A549 (cell line): ENCODE results near the gene GLP2R. TPM values are rescaled to one million over a fixed set of nuclear protein-coding genes. Genes with fewer than 3 reads are reported as not detected.

Experiments
- ATAC-seq, 2 experiments: fragments of 200-7000 bp in 1 of 2; fragments of >200 bp in 1 of 2; cut with Nextera tagmentation in 1 of 2; cut with Tn5 transposase in 1 of 2; 3 replicates each; pipeline versions ENCODE4 v1.8.0 to v1.9.1; 2018 to 2020; ENCODE audit warnings: mild to moderate bottlenecking in 1 of 2, moderate library complexity in 1 of 2
- CTCF ChIA-PET: fragments of 300-600 bp; sonication (Branson Sonifier 250); formaldehyde crosslinking; extraction: SDS; loops from one replicate; lab custom pipeline; 2021; ENCODE audit warnings: antibody characterized with exemption, inconsistent platforms; lab: Yijun Ruan, JAX
- POLR2A ChIA-PET: fragments of 350-600 bp; formaldehyde crosslinking; extraction: SDS; loops from one replicate; lab custom pipeline; 2021; ENCODE audit warnings: antibody characterized with exemption, inconsistent platforms; lab: Yijun Ruan, JAX
- DNase-seq, 2 experiments: peaks; one replicate each; pipeline versions ENCODE4 v3.0.0 to v3.0.0-alpha.2; 2011 to 2016; ENCODE audit warnings: low read depth in 1 of 2, low spot score in 1 of 2
- FAIRE-seq: peaks from 2 replicates; lab custom pipeline; 2011; peaks lifted over from hg19 to GRCh38; lab: Jason Lieb, UNC
- H3K27ac ChIP-seq, 2 experiments: fragments of >200 bp; sonication (Bioruptor Twin); formaldehyde crosslinking; 3 replicates each; pipeline ENCODE4 v1.5.1; 2016 to 2017
- H3K4me1 ChIP-seq: fragments of >200 bp; sonication (Bioruptor Twin); formaldehyde crosslinking; 3 replicates; pipeline ENCODE4 v1.6.1; 2016
- H3K4me2 ChIP-seq: fragments of >200 bp; sonication (Bioruptor Twin); formaldehyde crosslinking; 3 replicates; pipeline ENCODE4 v1.6.1; 2016
- H3K4me3 ChIP-seq: fragments of >200 bp; sonication (Bioruptor Twin); formaldehyde crosslinking; 3 replicates; pipeline ENCODE4 v1.5.1; 2016
- H3K9me3 ChIP-seq: fragments of >200 bp; sonication (Bioruptor Twin); formaldehyde crosslinking; 3 replicates; pipeline ENCODE4 v1.6.1; 2016
- ATOH8 ChIP-seq: fragments of 250-450 bp; sonication (Bioruptor Pico); IDR thresholded peaks from 2 replicates; pipeline ENCODE4 v1.5.0; 2020; ENCODE audit warnings: low read depth, mild to moderate bottlenecking, moderate library complexity
- BCL3 ChIP-seq: fragments of >200 bp; sonication (Bioruptor Twin); formaldehyde crosslinking; IDR thresholded peaks from 3 replicates; pipeline ENCODE4 v1.6.1; 2016
- CEBPB ChIP-seq, 2 experiments: fragments of >200 bp in 1 of 2; sonication (Bioruptor Twin) in 1 of 2; formaldehyde crosslinking in 1 of 2; IDR thresholded peaks; 2 replicates each; pipeline ENCODE4 v1.6.1; 2012 to 2016
- EHMT2 ChIP-seq: fragments of 200-600 bp; sonication (generic); IDR thresholded peaks from 2 replicates; pipeline ENCODE4 v1.6.1; 2016; ENCODE audit warnings: antibody characterized with exemption, low read depth, mild to moderate bottlenecking, moderate library complexity
- FOSB ChIP-seq: fragments of 250-450 bp; sonication (Bioruptor Pico); IDR thresholded peaks from 2 replicates; pipeline ENCODE4 v1.5.0; 2020; ENCODE audit warnings: mild to moderate bottlenecking, moderate library complexity
- FOSL2 ChIP-seq, 2 experiments: fragments of 450-650 bp in 1 of 2; fragments of >200 bp in 1 of 2; sonication (Bioruptor Twin) in 1 of 2; formaldehyde crosslinking; IDR thresholded peaks; 2 replicates each; pipeline versions ENCODE4 v1.5.0 to v1.6.1; 2016 to 2020; ENCODE audit warnings: mild to moderate bottlenecking in 1 of 2, moderate library complexity in 1 of 2
- FOXS1 ChIP-seq: fragments of 250-450 bp; sonication (Bioruptor Pico); IDR thresholded peaks from 2 replicates; pipeline ENCODE4 v1.5.0; 2020; ENCODE audit warnings: mild to moderate bottlenecking, moderate library complexity
- GATA3 ChIP-seq: IDR thresholded peaks from 2 replicates; pipeline ENCODE4 v1.6.1; 2012; ENCODE audit warnings: borderline replicate concordance
- HES2 ChIP-seq: fragments of >200 bp; sonication (Bioruptor Twin); formaldehyde crosslinking; IDR thresholded peaks from 2 replicates; pipeline ENCODE4 v1.6.1; 2016
- HEYL ChIP-seq: fragments of 250-450 bp; sonication (Bioruptor Pico); IDR thresholded peaks from 2 replicates; pipeline ENCODE4 v1.8.0; 2021; ENCODE audit warnings: mild to moderate bottlenecking, moderate library complexity
- HOXA7 ChIP-seq: fragments of 250-450 bp; sonication (Bioruptor Pico); IDR thresholded peaks from 2 replicates; pipeline ENCODE4 v1.5.0; 2020; ENCODE audit warnings: mild to moderate bottlenecking, moderate library complexity
- HOXB5 ChIP-seq: fragments of 250-450 bp; sonication (Bioruptor Pico); IDR thresholded peaks from 2 replicates; pipeline ENCODE4 v1.5.0; 2020; ENCODE audit warnings: mild to moderate bottlenecking, moderate library complexity
- JUN ChIP-seq, 2 experiments: fragments of >200 bp; sonication (Bioruptor Twin); formaldehyde crosslinking; IDR thresholded peaks; 2 replicates in 1 of 2; 3 replicates in 1 of 2; pipeline ENCODE4 v1.6.1; 2016 to 2017
- JUNB ChIP-seq: fragments of >200 bp; sonication (Bioruptor Twin); formaldehyde crosslinking; IDR thresholded peaks from 2 replicates; pipeline ENCODE4 v1.6.1; 2016
- KDM1A ChIP-seq: fragments of 200-600 bp; sonication (generic); IDR thresholded peaks from 2 replicates; pipeline ENCODE4 v1.6.1; 2016; ENCODE audit warnings: low read depth, mild to moderate bottlenecking
- MAFK ChIP-seq: fragments of 450-650 bp; IDR thresholded peaks from 2 replicates; pipeline ENCODE4 v1.6.1; 2014; ENCODE audit not compliant: partially characterized antibody
- MYC ChIP-seq: IDR thresholded peaks from 2 replicates; pipeline ENCODE4 v1.6.1; 2012; ENCODE audit warnings: mild to moderate bottlenecking, inconsistent platforms, low read length, improper control_type of control experiment, borderline replicate concordance
- NPAS2 ChIP-seq: fragments of 250-450 bp; sonication (Bioruptor Pico); IDR thresholded peaks from 2 replicates; pipeline ENCODE4 v1.8.0; 2022; ENCODE audit warnings: mild to moderate bottlenecking, moderate library complexity, borderline replicate concordance
- POLR2A ChIP-seq: IDR thresholded peaks from 2 replicates; pipeline ENCODE4 v1.6.1; 2012; ENCODE audit warnings: mild to moderate bottlenecking, low read length
- RAD21 ChIP-seq, 2 experiments: fragments of >200 bp in 1 of 2; sonication (Bioruptor Twin) in 1 of 2; formaldehyde crosslinking in 1 of 2; IDR thresholded peaks in 1 of 2; conservative IDR thresholded peaks in 1 of 2; 2 replicates in 1 of 2; 3 replicates in 1 of 2; pipeline ENCODE4 v1.6.1; 2012 to 2018; ENCODE audit warnings: inconsistent platforms in 1 of 2
- RARB ChIP-seq: fragments of 250-450 bp; sonication (Bioruptor Pico); IDR thresholded peaks from 2 replicates; pipeline ENCODE4 v1.8.0; 2021; ENCODE audit warnings: mild to moderate bottlenecking, moderate library complexity
- RFX5 ChIP-seq: fragments of 450-650 bp; IDR thresholded peaks from 2 replicates; pipeline ENCODE4 v1.7.1; 2014; ENCODE audit warnings: antibody characterized with exemption, mild to moderate bottlenecking, moderate library complexity
- RNF2 ChIP-seq: fragments of 200-600 bp; sonication (generic); IDR thresholded peaks from 2 replicates; pipeline ENCODE4 v1.6.1; 2016; ENCODE audit warnings: low read depth, mild to moderate bottlenecking, antibody characterized with exemption, moderate library complexity, borderline replicate concordance
- SREBF2 ChIP-seq: fragments of 450-650 bp; IDR thresholded peaks from 2 replicates; pipeline ENCODE4 v1.6.1; 2014; ENCODE audit warnings: mild to moderate bottlenecking, moderate library complexity
- TFCP2L1 ChIP-seq: fragments of 250-450 bp; sonication (Bioruptor Pico); IDR thresholded peaks from 2 replicates; pipeline ENCODE4 v1.5.0; 2021; ENCODE audit warnings: mild to moderate bottlenecking
- TP53 ChIP-seq: fragments of 250-450 bp; sonication (Bioruptor Pico); IDR thresholded peaks from 2 replicates; pipeline ENCODE4 v1.5.0; 2021; ENCODE audit warnings: mild to moderate bottlenecking, moderate library complexity
- ZC3H11A ChIP-seq: fragments of 450-650 bp; IDR thresholded peaks from 2 replicates; pipeline ENCODE4 v1.6.1; 2014; ENCODE audit warnings: antibody characterized with exemption, mild to moderate bottlenecking
- ZNF302 ChIP-seq: fragments of 250-450 bp; sonication (Bioruptor Pico); IDR thresholded peaks from 2 replicates; pipeline ENCODE4 v1.9.0; 2021; ENCODE audit warnings: inconsistent platforms, mild to moderate bottlenecking, moderate library complexity
- ZSCAN20 ChIP-seq: fragments of 250-450 bp; sonication (Bioruptor Pico); IDR thresholded peaks from 2 replicates; pipeline ENCODE4 v1.8.0; 2022; ENCODE audit warnings: mild to moderate bottlenecking, moderate library complexity
- WGBS: methylation state at CpG from one replicate; pipeline ENCODE4 v1.1.6; 2017; ENCODE audit errors: missing lambda C conversion rate; 5-methylcytosine and 5-hydroxymethylcytosine counted together
- polyA plus RNA-seq, 4 experiments: library from polyadenylated mRNA; depleted of rRNA in 3 of 4; stranded (reverse); fragments of >200 nt; fragmentation: RNase III in 1 of 4; extraction: RNeasy Plus Mini Kit Qiagen cat#74134 plus additional on column Dnase treatment in 1 of 4; gene quantifications; 2 replicates in 3 of 4; 3 replicates in 1 of 4; pipeline ENCODE4 v1.2.3, GENCODE V29; 2011 to 2017
- TF ChIP-seq, protein P1 (sequence below): IDR thresholded peaks from 2 replicates; pipeline ENCODE4 v1.6.1; 2012
- TF ChIP-seq, protein P2 (sequence below): IDR thresholded peaks from 2 replicates; pipeline ENCODE4 v1.6.1; 2012; ENCODE audit warnings: low read depth, borderline replicate concordance
- TF ChIP-seq, protein P3 (sequence below): fragments of >200 bp; sonication (Bioruptor Twin); formaldehyde crosslinking; IDR thresholded peaks from 3 replicates; pipeline ENCODE4 v1.5.1; 2016

The GLP2R gene
- polyA plus RNA-seq, 2 of the 4 experiments (the other 2 are of a cell fraction) = 27.9 to 48.7 TPM

DNA sequence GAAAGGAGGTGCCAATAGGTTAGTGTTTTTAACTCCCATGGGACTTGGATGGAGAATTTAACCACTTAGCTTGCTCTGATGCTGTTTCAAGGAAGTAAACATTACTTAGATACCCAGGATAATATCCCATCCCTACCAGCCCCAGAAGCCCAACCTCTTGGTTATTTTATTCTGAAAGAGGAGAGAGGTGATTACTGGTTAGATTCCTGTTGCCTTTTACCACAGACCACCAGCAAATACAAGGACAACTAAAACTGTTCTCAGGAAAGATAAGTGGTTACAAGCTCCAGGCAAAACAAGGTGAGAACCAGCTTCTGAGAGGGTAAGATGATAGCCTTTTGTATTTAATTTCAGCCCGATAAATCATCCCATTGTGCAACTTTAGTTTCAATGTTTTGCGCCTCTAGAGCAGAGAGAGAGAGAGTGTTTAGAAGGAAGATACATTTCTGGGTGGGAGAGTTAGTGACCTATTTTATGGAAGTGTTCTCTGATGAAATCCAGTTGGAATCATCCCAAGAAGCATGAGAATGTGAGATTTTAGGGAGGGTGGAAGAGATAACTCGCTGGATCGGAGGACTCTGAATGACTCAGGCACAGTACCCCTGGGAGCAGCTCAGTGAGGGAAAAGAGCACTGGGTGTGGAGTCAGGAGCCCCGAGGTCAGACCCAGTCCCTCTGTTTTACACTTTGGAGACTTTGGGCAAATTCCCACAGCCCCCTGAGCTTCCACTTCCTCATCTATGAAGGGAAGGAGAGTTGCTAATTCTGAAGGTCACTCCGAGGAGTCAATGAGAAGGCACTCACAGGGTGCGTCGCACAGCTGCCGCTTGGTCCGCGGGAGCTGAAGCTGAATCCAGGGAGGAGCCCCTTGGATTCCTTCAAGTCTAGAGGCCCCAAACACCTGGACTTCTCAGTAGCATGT, 12.1 kb downstream of the GLP2R start:
- FAIRE-seq = peak; percentile 98
- TF ChIP-seq CEBPB (IDR thresholded peaks at IDR 0.05) (peak; percentile 100), POLR2A (no peak), ZNF302 (CRISPR knock-in tag) (no peak), FOSL2 (IDR thresholded peaks at IDR 0.05) (peak; percentile 96), FOSL2 (CRISPR knock-in tag; IDR thresholded peaks at IDR 0.05) (peak; percentile 94), KDM1A (no peak), RNF2 (no peak), HEYL (CRISPR knock-in tag) (peak; percentile 79; the same call in 1 of the 2 replicates), RARB (CRISPR knock-in tag) (peak; percentile 90), JUN (IDR thresholded peaks at IDR 0.05) (peak; percentile 99 to 100), MYC (no peak), BCL3 (peak; percentile 99), HES2 (peak; percentile 97), GATA3 (peak; percentile 98), EHMT2 (no peak), HOXA7 (CRISPR knock-in tag) (no peak; the same call in 1 of the 2 replicates), SREBF2 (no peak), TFCP2L1 (0 out of 2 replicates have a peak, but pooled peaks have one; percentile 30), FOSB (CRISPR knock-in tag) (no peak; the same call in 1 of the 2 replicates), NPAS2 (no peak), TP53 (CRISPR knock-in tag) (no peak), HOXB5 (CRISPR knock-in tag) (peak; percentile 92), ZSCAN20 (CRISPR knock-in tag) (0 out of 2 replicates have a peak, but pooled peaks have one; percentile 56), FOXS1 (CRISPR knock-in tag) (peak; percentile 39; the same call in 1 of the 2 replicates), JUNB (peak; percentile 99), ZC3H11A (no peak), ATOH8 (CRISPR knock-in tag) (peak; percentile 36), RFX5 (no peak), MAFK (peak; percentile 91), RAD21 (conservative IDR thresholded peaks at IDR 0.05 in 1 of 2, IDR thresholded peaks at IDR 0.05 in 1 of 2) (peak; percentile 32 to 73; a peak in 3 of 5 replicates)
- TF ChIP-seq, protein P1, sequence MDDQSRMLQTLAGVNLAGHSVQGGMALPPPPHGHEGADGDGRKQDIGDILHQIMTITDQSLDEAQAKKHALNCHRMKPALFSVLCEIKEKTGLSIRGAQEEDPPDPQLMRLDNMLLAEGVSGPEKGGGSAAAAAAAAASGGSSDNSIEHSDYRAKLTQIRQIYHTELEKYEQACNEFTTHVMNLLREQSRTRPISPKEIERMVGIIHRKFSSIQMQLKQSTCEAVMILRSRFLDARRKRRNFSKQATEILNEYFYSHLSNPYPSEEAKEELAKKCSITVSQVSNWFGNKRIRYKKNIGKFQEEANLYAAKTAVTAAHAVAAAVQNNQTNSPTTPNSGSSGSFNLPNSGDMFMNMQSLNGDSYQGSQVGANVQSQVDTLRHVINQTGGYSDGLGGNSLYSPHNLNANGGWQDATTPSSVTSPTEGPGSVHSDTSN = peak; percentile 84
- TF ChIP-seq, protein P2, sequence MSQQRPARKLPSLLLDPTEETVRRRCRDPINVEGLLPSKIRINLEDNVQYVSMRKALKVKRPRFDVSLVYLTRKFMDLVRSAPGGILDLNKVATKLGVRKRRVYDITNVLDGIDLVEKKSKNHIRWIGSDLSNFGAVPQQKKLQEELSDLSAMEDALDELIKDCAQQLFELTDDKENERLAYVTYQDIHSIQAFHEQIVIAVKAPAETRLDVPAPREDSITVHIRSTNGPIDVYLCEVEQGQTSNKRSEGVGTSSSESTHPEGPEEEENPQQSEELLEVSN = peak; percentile 20; the same call in 1 of the 2 replicates
- TF ChIP-seq, protein P3, sequence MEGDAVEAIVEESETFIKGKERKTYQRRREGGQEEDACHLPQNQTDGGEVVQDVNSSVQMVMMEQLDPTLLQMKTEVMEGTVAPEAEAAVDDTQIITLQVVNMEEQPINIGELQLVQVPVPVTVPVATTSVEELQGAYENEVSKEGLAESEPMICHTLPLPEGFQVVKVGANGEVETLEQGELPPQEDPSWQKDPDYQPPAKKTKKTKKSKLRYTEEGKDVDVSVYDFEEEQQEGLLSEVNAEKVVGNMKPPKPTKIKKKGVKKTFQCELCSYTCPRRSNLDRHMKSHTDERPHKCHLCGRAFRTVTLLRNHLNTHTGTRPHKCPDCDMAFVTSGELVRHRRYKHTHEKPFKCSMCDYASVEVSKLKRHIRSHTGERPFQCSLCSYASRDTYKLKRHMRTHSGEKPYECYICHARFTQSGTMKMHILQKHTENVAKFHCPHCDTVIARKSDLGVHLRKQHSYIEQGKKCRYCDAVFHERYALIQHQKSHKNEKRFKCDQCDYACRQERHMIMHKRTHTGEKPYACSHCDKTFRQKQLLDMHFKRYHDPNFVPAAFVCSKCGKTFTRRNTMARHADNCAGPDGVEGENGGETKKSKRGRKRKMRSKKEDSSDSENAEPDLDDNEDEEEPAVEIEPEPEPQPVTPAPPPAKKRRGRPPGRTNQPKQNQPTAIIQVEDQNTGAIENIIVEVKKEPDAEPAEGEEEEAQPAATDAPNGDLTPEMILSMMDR = no peak

More for the DNA sequence above, 12.1 kb downstream of the GLP2R start:
- POLR2A ChIA-PET = interaction anchor here (0.6 to 2.2 kb wide), 7 partner anchors 35 to 1954 kb away, joined by 3 to 11 read pairs (median 7); partner anchors contain the start of gene USP43
- Histone ChIP-seq H3K4me3 (peak overlapping the region; percentile 1; the same call in 1 of the 3 replicates), H3K4me1 (peaks cover 73% of the 10 kb centered on the region), H3K4me2 (peak overlapping the region; percentile 78), H3K9me3 (peaks cover 13% of the 10 kb centered on the region; the same call in 2 of the 3 replicates), H3K27ac (peak overlapping the region; percentile 96 to 97)
- WGBS = 2% methylated on average over 11 of the region's 11 CpGs
- CTCF ChIA-PET = interaction anchor here (0.6 to 10.4 kb wide), 25 partner anchors 9 to 262 kb away, joined by 3 to 101 read pairs (median 4); partner anchors contain the start of genes GLP2R and STX8
- DNase-seq = peak; percentile 90 to 98
- ATAC-seq = peak; percentile 60 to 78
